NCI-H1417 (cell line): Measurements from ENCODE around the gene RAD51B.

Experiments used
- DNase-seq, 3 experiments: peaks; one replicate each; lab custom pipeline; 2025; lab: John Stamatoyannopoulos, UW

The RAD51B gene

DNA sequence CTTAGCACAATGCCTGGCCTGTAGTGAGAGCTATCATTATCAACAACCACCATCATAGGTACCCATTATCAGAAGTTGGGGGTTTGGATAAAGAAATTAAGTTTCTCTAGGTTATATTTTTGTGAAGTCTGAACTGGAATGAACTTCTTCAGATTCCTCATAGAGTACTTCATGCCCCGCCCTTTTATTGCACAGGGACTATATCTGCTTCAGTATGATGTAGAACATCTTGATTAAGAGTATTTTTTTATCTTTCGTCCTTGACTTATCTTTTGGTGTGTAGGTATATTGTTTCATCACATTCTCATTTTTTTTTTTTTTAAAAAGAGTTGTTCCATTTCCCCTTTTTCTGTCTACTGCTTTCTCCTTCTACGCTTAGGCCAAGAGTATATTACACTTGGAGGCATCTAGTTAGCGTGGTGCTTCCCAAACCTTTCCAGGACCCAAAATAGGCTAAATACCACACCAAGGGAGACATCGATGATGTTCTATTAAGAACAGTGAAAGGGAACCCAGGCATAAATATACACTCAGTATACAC lies 505.8 kb downstream of the RAD51B start:
- DNase-seq: no peak

DNA sequence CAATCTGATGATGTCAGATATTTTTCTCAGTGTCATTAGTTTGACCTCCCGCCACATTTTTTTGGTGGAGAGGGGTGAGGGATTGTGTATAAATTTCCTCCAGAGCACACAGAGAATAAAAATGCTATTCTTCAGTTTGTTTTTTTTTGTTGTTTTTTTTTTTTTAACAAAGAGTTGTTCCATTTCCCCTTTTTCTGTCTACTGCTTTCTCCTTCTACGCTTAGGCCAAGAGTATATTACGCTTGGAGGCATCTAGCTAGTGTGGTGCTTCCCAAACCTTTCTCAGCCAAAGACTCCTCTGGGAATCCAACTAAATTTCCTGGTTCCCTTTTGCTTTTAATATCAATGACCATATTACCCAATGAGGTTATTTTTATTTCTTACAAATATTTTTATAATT lies 507.7 kb downstream of the RAD51B start:
- no peak for DNase-seq

DNA sequence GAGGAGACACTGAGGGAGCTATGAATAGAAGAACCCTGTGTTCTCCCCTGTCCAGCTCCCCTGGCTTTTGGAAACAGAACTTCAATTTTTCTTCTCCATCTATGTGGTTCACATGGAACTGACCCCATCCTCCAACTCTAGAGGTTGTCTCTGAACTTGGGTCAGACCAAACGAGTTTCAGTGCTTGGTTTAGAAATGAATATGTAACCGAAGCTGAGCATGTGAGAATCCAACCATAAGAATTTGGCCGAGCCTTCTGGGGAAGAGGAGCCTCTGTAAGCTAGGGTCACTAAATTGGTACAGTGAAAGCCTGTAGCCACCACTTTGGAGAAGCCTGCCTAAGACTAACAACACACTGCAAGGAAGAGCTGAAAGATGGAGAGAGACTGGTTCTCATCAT lies 508.9 kb downstream of the RAD51B start:
- no peak for DNase-seq

DNA sequence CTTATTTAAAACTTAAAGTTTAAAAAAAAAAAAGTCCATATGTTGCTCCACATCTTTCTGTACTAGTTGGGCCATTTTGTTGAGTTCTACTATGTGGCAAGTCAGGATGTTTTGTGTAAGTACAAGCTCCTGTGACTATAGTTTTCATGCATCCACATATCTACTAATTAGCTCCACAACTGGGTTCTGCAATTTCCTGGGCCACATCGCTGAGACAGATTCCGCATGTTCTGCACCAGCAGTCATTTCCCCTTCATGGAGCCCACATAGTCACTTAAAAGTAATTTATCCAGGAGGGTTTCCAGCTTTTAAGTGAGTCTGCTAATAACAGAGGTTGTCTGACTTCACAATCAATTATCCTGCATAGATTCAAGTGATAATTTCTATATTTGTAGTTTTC lies 511.8 kb downstream of the RAD51B start:
- peak in 1 of 3 experiments; percentile 10 for DNase-seq

DNA sequence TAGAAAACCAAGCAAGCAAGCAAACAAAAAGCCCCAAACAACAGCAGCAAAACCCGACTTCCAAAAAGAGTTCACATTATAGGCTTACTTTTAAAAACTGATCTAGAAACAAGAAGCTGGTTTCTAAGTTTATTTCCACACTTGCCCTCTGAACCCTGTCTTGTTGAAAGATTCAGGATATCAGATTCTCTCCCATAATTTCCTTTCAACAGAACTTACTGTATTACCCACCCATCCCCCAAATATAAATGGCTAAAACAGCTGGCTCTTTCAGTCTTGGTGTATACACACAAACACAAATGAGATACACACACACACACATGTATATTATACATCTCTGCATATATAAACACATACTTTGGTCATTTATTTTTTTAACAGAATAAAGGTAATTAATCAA lies 512.4 kb downstream of the RAD51B start:
- DNase-seq: no peak

DNA sequence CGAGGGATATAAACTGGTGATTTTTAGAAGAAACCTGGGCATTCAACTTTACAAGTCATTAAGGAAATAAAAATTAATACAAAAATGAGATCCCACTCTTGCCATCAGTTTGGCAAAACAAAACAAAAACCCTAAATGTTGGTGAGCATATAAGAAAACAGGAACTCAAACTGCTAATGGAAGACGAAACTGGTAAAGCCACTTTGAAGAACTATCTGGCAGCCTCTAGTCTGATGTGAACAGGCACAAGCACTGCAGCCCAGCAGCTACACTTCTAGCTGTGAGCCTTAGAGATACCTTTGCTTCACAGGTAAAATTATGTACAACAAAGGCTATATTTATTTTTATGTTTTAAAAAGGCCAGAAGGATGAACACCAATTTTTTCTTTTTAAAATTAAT lies 513.7 kb downstream of the RAD51B start:
- DNase-seq: no peak

DNA sequence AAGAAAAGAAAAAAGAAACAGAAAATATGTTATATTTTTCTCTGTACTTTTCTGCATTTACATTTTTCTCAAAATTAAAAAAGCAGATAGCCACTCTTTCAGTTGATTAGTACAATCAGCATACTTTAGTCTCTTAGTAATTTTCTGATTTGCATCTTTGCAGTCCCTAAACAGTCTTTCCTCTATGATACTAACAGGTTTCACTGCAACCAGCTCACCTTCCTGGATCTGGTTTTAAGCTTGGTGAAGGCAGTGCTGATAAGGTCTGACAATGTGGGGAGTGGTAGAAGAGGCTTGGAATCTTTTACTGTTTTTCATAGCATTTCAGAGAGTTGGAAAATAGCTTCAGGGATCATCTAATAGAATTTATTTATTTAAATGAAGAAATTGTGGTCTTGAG lies 515.7 kb downstream of the RAD51B start:
- no peak for DNase-seq

DNA sequence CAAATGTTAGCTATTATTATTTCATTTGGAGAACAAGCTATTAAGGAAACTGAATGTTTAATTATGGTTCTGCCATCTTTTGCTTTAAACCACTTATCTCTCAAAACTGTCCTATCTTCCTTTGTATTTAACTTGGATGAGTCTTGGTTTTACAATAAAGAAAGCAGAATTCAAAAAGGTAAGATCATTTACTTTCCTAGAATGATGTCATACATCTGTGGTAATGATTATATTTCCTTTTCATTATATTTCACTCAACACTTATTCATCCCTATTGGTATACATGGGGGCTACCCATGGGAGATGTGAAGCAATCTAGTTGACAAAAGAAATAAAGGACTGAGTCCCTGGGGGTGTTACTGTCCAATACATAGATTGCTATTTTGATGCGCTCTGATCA lies 516.6 kb downstream of the RAD51B start:
- no peak for DNase-seq

DNA sequence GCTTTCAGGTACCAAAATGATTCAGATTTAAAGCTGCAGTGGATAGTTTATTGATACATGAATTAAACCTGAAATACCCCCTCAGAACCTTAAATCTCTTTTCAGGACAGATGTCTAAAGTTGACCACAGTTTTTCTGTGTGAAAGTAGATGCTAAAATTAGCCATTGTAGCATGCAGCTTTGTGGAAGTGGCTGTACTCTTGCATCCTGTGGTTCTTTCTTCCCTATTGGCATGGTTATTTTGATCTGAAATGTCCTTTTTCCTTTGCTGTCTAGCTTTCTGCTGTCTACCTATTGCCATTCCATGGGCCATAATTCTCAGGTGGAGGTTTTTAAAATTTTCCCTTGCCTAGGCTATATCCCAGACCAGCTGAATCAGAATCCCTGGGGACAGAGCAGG lies 517.7 kb downstream of the RAD51B start:
- DNase-seq: no peak

DNA sequence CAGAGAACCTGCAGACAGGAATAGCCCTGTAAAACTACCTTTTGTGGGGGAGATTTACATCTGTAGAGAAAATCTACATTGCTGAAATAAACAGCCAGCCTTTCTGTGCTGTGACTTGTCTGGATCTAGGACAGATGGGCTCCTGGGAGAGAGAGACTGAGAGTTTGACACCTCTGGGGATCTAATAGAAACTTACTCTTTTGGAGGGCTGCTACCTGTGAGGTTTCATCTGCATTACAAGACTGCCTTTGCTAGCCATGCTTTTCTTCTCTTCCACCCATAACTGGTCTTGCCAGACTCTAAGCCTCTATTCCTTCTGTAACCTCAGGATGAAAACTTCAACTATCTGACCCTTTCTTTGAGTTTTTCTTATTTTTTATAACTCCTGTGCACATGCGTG lies 520.7 kb downstream of the RAD51B start:
- no peak for DNase-seq

DNA sequence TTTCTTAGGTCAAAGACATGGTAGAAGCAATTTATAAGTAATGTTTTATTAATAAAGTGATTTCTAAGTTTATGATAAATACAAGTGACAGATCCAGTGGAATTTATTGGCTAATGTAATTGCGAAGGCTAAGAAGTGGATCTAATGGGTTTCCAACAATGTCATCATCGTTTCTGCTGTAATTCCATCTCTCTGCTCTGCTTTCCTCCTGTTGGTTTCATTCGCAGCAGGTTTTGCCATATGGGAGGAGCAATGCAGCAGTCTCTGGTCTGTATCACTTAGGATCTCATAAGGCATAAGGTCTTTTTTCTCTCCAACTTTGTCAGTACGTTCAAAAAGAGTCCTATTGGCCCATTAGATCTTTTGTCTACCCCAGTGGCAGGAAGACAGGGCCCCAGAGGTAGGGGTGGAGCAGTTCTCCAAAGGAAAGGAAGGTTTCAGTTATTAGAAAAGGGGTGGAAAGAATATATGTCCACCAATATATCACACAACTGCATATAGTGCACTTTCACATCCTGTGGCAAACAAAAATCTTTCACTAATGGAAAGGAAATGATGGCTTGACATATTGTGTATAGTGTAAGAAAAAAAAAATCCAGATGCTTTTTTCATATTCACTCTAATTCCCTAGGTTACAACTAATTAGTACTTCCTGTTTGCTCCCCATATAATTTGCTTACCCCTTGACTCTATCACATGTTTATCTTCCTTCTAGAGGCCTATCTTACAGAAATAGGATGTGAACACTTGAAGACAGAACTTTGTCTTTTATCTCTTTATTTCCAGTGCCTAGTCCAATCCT lies 522.0 kb downstream of the RAD51B start:
- peak in 1 of 3 experiments; percentile 32 for DNase-seq

DNA sequence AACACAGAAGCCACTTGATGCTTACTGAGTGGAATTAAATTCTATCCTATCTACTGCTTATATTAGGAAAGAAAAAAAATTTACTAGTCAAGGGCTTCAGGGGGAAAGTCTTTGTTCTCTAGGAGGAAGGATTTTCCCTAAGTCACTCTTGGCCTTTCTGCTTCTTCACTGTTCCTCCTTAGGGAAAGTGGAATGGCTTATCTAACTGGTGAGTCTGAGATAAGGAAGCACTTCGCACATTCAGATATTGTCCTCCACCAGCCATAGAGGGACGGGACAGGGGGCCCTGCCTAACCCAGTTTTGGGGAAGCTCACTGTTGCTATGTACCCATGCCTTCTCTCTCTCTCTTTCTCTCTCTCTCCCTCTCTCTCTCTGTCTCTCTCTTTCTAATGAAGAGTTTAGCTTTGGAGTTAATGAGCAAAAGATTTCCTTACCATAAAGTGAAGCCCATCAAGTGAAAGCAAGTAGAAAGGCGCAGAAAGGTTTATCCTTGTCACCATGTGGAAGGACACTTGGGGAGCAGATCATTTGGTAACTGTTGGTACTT lies 522.7 kb downstream of the RAD51B start:
- DNase-seq: no peak

DNA sequence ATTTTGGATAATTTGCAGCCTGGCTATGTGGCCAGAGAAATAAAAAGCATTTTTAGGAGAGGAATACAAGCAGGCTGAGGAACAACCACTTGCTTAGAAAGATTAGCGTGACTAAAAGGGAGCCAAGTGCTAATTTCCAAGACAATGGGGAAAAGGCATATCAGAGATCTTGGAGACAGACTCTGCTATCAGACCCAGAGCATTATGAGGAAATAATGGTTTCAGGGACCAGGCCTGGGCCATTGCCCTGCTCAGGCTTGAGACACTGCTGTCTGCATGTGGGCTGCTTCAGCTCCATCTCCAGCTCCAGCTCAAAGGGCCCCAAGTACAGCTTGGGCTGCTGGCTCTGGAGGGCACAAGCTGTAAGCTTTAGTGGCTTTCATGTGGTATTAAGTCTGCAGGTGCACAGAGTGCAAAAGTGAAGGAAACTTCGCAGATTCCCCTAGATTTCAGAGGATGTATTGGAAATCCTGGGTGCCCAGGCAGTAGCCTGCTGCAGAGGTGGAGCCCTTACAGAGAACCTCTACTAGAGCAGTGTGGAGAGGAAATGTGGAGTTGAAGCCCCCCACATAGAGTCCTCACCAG lies 524.0 kb downstream of the RAD51B start:
- no peak for DNase-seq

DNA sequence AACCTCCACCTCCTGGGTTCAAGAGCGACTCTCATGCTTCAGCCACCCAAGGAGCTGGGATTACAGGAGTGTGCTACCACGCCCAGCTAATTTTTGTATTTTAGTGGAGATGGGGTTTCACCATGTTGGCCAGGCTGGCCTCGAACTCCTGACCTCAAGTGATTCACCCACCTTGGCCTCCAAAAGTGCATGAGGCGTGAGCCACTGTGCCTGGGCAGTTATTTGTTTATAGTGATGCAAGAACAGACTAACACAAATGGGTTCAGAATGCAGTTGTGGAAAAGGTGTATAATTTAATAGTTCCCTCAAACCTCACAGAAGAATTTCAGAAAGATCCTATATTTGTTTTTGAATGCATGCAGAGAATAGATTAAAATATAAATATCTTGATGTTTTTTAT lies 526.2 kb downstream of the RAD51B start:
- no peak for DNase-seq

DNA sequence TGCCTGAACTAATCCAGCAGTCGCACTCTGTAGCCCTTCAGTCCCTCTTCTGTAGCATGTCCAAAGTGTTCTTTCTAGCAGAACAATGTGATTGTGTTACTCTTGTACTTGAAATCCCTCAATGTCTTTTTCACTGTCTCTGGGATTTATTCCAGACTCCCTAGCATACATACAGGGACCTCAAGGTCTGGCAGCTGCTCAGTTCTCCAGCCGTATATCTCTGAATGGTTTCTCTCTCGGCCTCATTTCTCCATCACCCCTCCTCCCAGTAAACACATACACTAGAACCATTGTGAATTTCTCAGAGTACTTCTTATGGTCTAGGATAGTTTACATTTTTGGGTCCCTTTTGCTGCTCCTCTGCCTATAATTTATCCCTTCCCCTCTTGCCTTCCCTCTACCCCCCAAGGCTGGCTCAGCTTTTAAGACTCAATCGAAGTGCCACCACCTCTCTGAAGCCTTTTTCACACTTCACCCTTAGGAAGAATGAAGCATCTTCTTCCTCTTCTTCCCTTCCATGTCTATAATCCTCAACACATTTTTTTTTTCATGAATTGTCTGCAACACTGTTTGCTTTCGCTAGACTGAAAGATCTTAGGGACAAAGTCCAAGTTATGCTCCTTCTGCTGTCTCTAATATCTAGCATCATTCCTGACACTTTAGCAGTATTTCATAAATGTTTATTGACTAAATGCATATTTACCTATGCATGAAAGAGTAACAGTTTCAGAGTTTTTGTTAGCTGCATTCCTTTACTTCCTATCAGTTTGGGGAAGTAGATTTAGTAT lies 527.2 kb downstream of the RAD51B start:
- no peak for DNase-seq

DNA sequence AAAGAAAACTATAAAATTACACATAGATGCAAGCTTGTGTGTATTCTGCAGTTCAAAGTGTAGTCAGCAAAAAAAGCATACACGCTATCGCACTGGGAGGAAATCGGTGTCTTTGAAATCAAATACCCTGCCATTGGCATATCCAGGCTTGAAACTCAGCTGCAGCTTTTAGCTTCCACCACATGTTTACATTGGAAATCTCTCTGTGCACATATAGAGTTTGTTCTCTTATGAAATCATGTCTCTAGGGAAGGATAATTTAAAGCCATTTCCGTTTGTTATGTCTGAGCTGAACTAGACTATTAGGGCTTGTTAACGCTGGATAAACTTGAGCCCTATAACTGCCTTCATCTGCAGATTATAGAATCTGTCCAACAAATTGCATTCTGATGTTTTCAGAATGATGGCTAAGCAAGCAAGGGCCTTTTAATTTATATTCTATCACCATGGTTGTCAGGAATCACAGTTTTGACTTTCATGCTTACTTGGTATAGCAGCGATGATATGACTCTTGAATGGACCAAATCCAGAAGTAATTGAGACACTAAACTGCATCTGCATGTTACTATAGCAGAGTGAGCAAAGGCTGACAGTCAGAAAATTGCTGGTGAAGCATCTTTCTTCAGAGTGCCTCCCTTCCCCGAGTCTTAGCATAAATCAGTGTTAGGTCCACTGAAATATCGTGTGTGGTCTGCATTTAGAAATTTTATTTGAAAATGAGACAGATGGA lies 530.5 kb downstream of the RAD51B start:
- DNase-seq: peak in 2 of 3 experiments; percentile 29 to 80

DNA sequence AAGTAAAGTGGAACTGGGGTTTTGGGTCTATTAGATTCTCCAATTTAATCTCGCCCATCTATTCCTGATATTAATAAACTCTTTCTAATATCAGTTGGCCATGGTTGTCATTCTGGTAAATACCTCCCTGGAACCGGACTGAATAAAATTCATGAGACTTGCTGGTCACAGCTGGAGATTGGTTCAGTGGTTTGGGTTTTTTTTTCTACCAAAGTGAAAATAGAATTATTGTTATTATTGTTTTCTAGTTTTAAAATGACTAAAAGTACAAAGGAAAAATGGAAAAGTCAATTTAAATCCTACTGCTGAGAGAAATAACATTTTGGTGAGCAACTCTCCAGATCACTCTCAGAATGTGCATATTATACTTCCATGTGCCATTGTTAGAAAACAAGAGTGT lies 535.8 kb downstream of the RAD51B start:
- DNase-seq: no peak

DNA sequence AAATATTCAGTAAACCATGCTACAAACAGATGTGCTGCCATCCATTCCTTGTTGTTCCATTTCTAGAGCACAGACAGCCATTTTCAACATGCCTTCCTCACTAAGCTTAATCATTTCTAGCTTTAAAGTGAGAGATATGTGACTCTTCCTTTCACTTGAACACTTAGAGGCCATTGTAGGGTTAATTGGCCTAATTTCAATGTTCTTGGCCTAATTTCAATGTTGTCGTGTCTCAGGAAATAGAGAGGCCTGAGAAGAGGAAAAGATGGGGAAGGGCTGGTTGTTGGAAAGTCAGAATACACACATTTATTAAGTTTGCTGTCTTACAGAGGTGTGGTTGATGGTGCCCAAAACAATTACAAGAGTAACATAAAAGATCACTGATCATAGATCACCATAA lies 538.2 kb downstream of the RAD51B start:
- DNase-seq: no peak

DNA sequence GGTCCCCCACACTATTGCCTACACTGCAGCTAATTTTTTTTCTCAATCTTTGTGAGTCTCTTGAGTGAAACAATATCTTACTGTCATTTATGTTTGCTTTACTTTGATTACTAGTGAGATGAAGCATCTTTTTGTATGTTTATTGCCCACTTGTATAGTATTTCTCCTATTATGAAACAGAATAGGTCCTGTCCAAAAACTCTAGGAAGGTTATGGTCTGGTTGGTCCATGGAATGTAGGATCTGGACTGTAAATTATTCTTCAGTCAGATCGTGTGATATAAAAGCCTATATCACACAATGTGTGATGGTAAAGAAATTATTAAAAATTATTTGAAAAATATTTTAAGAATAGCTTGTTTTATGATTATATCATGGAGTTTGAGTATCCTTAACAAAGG lies 538.9 kb downstream of the RAD51B start:
- no peak for DNase-seq

DNA sequence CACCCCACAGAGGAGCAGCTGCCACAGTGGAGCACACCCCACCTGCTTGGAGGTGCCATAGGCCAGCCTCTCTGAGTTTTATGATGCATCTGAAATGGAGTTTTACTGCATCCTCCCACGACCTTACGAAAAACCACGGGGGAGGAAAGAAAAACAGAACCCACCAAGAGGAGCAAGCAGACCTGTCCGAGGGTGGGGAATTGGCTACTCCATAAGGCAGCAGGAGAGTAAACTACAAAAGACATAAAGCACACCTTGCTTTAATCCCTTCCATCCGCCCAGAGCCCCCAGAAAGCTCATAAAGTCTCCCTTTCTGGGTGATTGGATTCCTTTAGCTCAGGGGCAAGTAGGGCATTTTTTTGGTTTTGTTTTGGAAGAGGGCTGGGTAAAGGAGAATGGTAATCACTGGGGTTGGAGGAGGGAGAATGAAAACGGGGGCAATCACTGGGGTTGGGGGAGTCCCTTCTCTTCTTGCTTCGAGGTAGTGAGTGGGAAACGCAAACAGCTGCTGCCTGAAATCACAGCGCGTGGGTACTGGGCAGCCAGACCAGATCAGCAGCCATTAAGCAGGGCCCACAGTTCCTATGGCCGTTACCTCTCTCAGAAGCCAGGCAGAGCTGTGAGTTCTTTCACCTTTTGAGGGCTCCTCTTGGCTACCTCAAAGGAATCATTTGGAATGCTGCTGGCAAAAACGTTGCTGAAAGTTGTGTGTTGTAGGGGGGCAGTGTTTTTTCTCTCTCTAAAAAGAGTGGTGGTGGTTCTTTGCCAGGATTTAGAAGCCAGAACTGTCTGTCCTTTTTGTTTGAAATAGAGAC lies 539.6 kb downstream of the RAD51B start:
- no peak for DNase-seq
